GM12801 (cell line): ENCODE measurements around the gene WDR33.

ENCODE experiments used
- CTCF ChIP-seq: IDR thresholded peaks from one replicate; pipeline ENCODE4 v1.5.1; 2011; ENCODE audit warnings: control low read depth; ENCODE audit not compliant: insufficient read length; ENCODE audit errors: extremely low read depth

Gene WDR33

GRCh38 chr2:127706215-127706990 lies 104.6 kb downstream of the WDR33 start:
- TF ChIP-seq CTCF = no peak

DNA sequence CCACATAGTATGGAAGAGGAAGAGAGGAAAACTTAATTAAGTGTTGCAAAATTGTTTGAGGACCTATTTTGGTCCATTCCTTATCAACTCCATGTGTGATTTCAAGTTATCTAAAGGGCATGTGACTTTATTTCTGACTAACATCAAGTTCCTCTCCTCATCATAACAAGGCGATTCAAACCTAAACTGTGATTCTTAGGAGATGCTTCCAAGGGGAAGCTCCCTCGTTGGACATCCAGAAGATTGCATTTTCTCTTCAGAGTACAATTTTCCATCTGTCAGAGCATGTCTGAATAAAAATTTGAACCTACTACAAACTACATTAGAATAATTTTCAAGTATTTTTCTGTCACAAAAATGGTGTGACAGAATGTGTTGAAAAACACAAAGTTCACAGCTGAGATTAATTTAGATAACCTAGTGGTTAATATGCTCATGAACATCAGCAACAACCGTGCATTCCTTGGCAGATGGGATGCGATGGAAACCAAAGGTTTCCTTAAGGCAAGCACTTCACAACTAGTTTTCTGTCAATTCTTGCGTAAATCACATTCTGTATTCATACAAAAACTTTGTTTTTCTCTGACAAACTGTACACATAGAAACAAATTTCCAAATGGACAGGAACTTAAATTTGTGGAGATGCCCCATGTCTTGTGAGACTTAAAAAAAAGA lies 105.4 kb downstream of the WDR33 start:
- TF ChIP-seq CTCF = no peak

GRCh38 chr2:127704641-127705390 lies 106.2 kb downstream of the WDR33 start:
- no peak for TF ChIP-seq CTCF

DNA sequence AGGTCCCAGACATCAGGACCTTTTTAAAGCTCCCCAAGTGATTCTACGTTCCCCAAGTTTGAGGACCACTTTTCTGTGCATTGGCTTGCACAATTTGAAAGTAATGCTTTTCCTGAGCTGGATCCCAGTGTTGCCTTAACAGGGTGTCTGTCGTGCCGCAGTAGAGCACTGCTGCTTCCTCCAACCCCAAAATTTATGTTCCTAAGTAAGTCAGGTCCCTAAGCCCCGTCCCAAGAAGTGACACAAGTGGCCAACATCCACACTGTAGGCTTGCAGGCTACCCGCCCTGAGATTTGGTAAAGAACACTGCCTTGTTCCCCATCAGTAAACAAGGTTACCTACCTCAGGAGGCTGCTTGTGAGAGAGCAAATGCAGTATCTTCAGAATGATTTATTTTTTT lies 107.7 kb downstream of the WDR33 start:
- TF ChIP-seq CTCF = no peak

- TF ChIP-seq CTCF = no peak
Measured at GRCh38 chr2:127702395-127703009, 108.5 kb downstream of the WDR33 start.

DNA sequence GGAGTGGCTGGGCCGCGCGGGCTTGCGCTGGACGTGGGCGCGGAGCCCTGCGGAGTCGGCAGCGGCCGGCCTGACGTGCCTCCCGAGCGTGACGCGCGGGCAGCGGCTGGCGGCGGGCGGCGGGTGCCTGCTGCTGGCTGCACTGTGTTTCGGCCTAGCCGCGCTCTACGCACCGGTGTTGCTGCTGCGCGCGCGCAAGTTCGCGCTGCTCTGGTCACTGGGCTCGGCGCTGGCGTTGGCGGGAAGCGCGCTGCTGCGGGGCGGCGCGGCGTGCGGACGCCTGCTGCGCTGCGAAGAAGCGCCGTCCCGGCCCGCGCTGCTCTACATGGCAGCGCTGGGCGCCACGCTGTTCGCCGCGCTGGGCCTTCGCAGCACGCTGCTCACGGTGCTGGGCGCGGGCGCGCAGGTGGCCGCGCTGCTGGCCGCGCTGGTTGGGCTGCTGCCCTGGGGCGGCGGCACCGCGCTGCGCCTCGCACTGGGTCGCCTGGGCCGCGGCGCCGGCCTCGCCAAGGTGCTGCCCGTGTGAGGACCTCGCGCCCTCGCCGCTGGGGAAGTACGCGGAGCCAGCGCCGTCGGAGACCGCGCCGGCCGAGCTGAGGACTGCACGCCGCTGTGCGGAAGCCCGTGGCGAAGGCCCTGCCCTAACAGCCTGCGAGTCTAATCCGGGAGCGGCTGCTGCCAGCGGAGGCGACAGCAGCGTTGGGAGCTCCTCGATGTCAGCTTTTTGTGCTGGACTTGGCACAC lies 109.1 kb downstream of the WDR33 start:
- no peak for TF ChIP-seq CTCF
